WERI-Rb-1 (cell line): Measurements from ENCODE around the gene HOXA11.

Source experiments
- DNase-seq: peaks from one replicate; pipeline ENCODE4 v3.0.0-alpha.2; 2020
- H3K27ac ChIP-seq: fragments of 250-450 bp; sonication (Bioruptor Pico); 2 replicates; pipeline ENCODE4 v1.5.1; 2020; ENCODE audit warnings: mild to moderate bottlenecking, moderate library complexity
- H3K27me3 ChIP-seq: fragments of 250-450 bp; sonication (Bioruptor Pico); 2 replicates; pipeline ENCODE4 v1.5.1; 2021; ENCODE audit warnings: mild to moderate bottlenecking, low read depth, moderate library complexity; ENCODE audit not compliant: insufficient read depth, severe bottlenecking
- H3K36me3 ChIP-seq: fragments of 250-450 bp; sonication (Bioruptor Pico); 2 replicates; pipeline ENCODE4 v1.5.1; 2020; ENCODE audit warnings: mild to moderate bottlenecking, moderate library complexity
- H3K4me3 ChIP-seq: 2 replicates; pipeline ENCODE4 v1.5.1; 2011; ENCODE audit warnings: low read depth, mild to moderate bottlenecking, control low read depth, low read length
- H3K9me3 ChIP-seq: fragments of 250-450 bp; sonication (Bioruptor Pico); 2 replicates; pipeline ENCODE4 v1.5.1; 2021; ENCODE audit warnings: mild to moderate bottlenecking, moderate library complexity; ENCODE audit not compliant: severe bottlenecking
- TF ChIP-seq, protein P1 (sequence below): IDR thresholded peaks from 2 replicates; pipeline ENCODE4 v1.5.1; 2011; ENCODE audit warnings: low read depth, mild to moderate bottlenecking, control low read depth, inconsistent platforms, low read length

HOXA11 gene

DNA sequence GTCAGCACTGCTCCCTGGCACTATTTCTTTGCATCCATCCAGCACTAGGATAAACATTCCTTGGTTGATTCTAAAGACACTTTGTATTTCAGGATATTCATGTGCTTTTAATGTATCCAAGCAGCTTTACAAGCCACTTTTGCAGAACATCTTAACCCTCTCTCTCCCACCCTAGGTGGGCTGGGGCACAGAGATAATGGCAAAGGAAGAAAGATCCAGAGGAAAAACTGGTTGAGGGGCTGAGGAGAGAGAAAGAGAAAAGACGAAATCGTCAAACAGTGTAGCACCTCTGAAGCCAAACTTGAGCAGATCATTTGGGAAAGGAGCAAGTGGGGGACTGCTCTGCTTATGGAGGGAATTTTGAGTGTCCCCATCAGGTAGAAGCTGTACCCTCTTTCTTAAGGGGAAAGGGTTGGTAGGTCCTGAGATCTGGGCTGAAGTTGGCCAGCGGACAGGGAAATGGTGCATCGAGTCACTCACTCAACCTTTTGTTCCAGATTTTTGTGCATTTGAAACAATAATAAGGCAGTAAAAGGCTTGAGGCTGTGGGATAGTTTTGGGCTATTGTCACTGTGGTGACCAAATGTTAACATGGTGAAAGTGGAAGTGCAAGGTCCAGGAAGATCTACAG, 19.0 kb upstream of the HOXA11 start:
- Histone ChIP-seq H3K27me3 (peaks cover 92% of the 10 kb centered on the region), H3K27ac (no peak overlapping the region), H3K36me3 (no peaks in the 10 kb centered on the region), H3K9me3 (peaks cover 5% of the 10 kb centered on the region), H3K4me3 (no peak overlapping the region)
- TF ChIP-seq, protein P1, sequence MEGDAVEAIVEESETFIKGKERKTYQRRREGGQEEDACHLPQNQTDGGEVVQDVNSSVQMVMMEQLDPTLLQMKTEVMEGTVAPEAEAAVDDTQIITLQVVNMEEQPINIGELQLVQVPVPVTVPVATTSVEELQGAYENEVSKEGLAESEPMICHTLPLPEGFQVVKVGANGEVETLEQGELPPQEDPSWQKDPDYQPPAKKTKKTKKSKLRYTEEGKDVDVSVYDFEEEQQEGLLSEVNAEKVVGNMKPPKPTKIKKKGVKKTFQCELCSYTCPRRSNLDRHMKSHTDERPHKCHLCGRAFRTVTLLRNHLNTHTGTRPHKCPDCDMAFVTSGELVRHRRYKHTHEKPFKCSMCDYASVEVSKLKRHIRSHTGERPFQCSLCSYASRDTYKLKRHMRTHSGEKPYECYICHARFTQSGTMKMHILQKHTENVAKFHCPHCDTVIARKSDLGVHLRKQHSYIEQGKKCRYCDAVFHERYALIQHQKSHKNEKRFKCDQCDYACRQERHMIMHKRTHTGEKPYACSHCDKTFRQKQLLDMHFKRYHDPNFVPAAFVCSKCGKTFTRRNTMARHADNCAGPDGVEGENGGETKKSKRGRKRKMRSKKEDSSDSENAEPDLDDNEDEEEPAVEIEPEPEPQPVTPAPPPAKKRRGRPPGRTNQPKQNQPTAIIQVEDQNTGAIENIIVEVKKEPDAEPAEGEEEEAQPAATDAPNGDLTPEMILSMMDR, result no peak
- DNase-seq, result no peak

DNA sequence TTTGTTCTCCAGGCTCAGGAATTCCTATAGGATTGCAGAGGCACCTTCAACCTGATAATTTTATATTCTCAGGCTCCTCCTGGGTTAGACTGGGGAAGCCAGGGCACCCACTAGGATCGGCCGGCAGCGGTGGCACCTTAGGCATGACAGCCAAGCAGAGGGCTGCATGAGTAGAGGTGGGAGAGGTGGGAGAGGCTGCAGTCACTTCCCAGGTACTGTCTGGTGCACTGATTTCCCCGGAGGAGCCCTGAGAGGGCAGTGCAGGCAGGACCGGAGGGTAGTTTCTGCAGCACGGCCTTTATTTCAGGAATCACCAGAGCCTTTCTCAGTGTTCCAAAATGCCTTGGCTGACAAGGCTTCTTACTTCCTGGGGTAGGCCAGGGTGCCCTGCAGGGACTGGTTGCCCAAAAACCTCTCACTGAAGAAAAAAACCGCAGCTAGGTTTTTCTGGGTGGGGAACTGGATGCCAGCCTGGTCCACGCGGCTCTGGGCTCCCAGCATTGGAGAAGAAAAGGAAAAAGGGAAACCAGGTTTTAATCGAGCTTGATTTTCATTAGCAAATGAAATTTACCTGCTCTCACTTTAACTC, 18.4 kb upstream of the HOXA11 start:
- TF ChIP-seq, protein P1, result no peak
- no peak overlapping the region for H3K27ac ChIP-seq
- DNase-seq, result no peak
- no peak overlapping the region for H3K4me3 ChIP-seq
- H3K27me3 ChIP-seq, result peaks cover 92% of the 10 kb centered on the region
- no peaks in the 10 kb centered on the region for H3K36me3 ChIP-seq
- peaks cover 5% of the 10 kb centered on the region for H3K9me3 ChIP-seq

DNA sequence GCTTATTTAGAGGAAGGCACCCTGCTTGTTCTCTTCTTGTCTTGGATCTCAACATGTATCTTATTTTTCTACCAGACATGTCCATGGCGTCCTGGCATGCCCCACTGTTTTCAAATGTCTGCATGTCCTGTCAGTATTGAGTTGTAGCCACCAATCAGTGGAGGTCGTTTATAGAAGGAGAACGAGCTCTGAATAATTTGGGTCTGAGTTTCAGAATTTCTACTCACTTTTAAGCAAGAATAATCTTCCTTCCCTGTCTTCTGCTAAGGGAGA, 17.8 kb upstream of the HOXA11 start:
- Histone ChIP-seq H3K9me3 (peaks cover 5% of the 10 kb centered on the region), H3K27me3 (peaks cover 92% of the 10 kb centered on the region), H3K27ac (no peak overlapping the region), H3K4me3 (no peak overlapping the region), H3K36me3 (no peaks in the 10 kb centered on the region)
- DNase-seq, result no peak
- TF ChIP-seq, protein P1, result no peak

DNA sequence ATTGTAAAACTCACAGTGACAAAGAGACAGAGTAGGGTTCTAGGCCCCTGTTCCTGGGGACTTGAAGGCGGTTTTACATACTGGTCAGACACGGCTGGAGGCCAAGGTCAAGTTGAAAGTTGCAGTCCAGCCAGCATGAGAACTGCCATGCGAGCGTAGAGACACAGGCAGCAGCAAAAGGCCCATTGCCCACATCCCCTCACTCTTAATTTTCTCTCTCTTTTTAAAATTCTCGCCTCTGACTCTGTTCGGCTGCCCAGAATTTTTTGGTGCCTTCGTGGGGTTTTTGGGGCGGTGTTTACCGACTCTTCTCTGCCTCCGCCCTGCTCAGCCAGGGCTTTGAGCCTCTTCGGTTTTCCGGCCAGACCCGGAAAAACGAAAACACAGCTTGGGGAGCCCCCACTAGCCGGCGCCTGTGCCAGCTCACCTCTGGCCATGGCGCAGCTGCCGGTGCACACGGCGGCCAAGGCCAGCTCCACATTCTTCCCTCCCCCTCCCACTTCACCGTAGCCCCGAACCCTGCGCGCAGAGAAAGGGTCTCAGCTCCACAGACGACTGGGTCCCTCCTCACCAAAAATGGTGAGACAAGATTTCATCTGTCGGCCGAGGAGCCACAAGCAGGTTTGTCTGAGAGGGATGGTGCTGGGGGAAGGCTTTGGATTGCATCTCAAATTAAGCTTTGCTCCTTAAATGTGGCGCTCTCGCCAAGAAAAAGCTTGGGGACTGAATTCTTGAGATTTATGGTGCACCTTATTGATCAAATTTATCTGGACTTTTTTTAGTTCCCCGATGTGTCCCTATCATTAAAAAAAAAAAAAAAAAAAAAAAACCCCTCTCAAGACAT, 17.2 kb upstream of the HOXA11 start:
- H3K4me3 ChIP-seq, result no peak overlapping the region

DNA sequence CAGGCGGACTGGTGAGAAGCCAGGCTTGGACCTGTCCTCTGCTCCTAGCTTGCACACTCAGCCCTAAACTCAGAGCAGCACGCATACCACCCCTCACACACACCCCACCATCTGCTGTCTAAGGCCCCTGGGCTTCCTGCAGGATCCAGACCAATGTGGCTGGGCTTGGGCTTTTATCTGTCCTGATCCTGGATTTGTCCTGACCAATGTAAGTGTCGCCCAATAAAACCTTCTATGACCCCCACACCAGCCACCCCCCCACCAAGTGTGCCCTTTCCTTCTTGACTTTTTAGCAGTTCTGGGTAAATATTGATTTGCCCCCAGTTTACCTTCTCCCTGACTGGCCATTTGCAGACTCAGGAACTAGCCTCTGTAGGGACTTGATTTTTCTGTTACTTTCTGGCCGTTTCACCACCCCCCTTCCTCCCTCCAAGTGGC, 16.6 kb upstream of the HOXA11 start:
- TF ChIP-seq, protein P1, result no peak
- Histone ChIP-seq H3K4me3 (no peak overlapping the region), H3K9me3 (peaks cover 5% of the 10 kb centered on the region), H3K27ac (no peak overlapping the region), H3K36me3 (no peaks in the 10 kb centered on the region), H3K27me3 (peaks cover 92% of the 10 kb centered on the region)
- DNase-seq, result no peak

More for the DNA sequence above, 17.2 kb upstream of the HOXA11 start:
- DNase-seq, result no peak
- H3K27me3 ChIP-seq, result peaks cover 92% of the 10 kb centered on the region
- TF ChIP-seq, protein P1, result no peak
- no peaks in the 10 kb centered on the region for H3K36me3 ChIP-seq
- H3K27ac ChIP-seq, result no peak overlapping the region
- H3K9me3 ChIP-seq, result peaks cover 5% of the 10 kb centered on the region
